ENCODE data around the gene NDRG2. TPM values are rescaled to one million over a fixed set of nuclear protein-coding genes. Genes with fewer than 3 reads are reported as not detected.

The NDRG2 gene
- total RNA-seq, 1 donor = not detected

GRCh38 chr14:21055432-21056117, 30.7 kb upstream of the NDRG2 start:
- no peak overlapping the region for H3K4me2 ChIP-seq (ENCODE audit: insufficient read depth, low read length)
- H3K27ac ChIP-seq (ENCODE audit: low read depth, low read length) = no peak overlapping the region
- H3K4me1 ChIP-seq (ENCODE audit: insufficient read depth, low read length) = peaks cover 22% of the 10 kb centered on the region
- H2AFZ ChIP-seq (ENCODE audit: low read length) = peak overlapping the region; percentile 10
- no peaks in the 10 kb centered on the region for H3K79me2 ChIP-seq (ENCODE audit: insufficient read depth, low read length)
- no peaks in the 10 kb centered on the region for H3K27me3 ChIP-seq (ENCODE audit: insufficient read depth, low read length)
- TF ChIP-seq, protein P1, sequence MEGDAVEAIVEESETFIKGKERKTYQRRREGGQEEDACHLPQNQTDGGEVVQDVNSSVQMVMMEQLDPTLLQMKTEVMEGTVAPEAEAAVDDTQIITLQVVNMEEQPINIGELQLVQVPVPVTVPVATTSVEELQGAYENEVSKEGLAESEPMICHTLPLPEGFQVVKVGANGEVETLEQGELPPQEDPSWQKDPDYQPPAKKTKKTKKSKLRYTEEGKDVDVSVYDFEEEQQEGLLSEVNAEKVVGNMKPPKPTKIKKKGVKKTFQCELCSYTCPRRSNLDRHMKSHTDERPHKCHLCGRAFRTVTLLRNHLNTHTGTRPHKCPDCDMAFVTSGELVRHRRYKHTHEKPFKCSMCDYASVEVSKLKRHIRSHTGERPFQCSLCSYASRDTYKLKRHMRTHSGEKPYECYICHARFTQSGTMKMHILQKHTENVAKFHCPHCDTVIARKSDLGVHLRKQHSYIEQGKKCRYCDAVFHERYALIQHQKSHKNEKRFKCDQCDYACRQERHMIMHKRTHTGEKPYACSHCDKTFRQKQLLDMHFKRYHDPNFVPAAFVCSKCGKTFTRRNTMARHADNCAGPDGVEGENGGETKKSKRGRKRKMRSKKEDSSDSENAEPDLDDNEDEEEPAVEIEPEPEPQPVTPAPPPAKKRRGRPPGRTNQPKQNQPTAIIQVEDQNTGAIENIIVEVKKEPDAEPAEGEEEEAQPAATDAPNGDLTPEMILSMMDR (IDR thresholded peaks at IDR 0.05; ENCODE audit: extremely low read depth, low read depth, low read length) = no peak
- DNase-seq (ENCODE audit: insufficient read length, low spot score, missing footprints) = no peak
- H3K36me3 ChIP-seq (ENCODE audit: insufficient read depth, low read length) = no peaks in the 10 kb centered on the region
- no peaks in the 10 kb centered on the region for H4K20me1 ChIP-seq (ENCODE audit: insufficient read depth, low read length)
- H3K4me3 ChIP-seq (ENCODE audit: insufficient read depth, low read length) = no peak overlapping the region
- no peaks in the 10 kb centered on the region for H3K9me3 ChIP-seq (ENCODE audit: low read depth, low read length)

DNA sequence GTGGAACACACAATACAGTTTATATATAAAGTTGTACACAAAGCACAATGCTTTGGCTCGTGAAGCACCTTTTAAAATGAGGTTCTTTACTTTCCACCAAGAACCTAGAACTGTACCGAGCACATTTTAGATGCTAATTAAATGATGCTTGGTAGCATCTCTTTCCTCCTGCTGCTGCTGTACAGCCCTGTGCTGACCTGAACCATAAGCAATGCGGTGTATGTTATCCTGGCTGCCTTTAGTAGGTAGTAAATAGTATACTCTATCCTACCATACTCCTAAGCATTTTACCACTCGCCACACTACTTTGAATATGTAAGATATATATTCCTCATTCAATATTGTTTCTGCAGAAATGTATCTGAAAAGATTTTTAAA, 29.9 kb upstream of the NDRG2 start:
- Histone ChIP-seq H3K4me1 (ENCODE audit: insufficient read depth, low read length) (peaks cover 14% of the 10 kb centered on the region), H3K4me3 (ENCODE audit: insufficient read depth, low read length) (no peak overlapping the region), H3K36me3 (ENCODE audit: insufficient read depth, low read length) (no peaks in the 10 kb centered on the region), H2AFZ (ENCODE audit: low read length) (no peak overlapping the region), H3K9me3 (ENCODE audit: low read depth, low read length) (no peaks in the 10 kb centered on the region), H3K27ac (ENCODE audit: low read depth, low read length) (no peak overlapping the region), H4K20me1 (ENCODE audit: insufficient read depth, low read length) (no peaks in the 10 kb centered on the region), H3K27me3 (ENCODE audit: insufficient read depth, low read length) (no peaks in the 10 kb centered on the region), H3K79me2 (ENCODE audit: insufficient read depth, low read length) (no peaks in the 10 kb centered on the region), H3K4me2 (ENCODE audit: insufficient read depth, low read length) (no peak overlapping the region)
- TF ChIP-seq, protein P1 (IDR thresholded peaks at IDR 0.05; ENCODE audit: extremely low read depth, low read depth, low read length) = no peak
- DNase-seq (ENCODE audit: insufficient read length, low spot score, missing footprints) = no peak

DNA sequence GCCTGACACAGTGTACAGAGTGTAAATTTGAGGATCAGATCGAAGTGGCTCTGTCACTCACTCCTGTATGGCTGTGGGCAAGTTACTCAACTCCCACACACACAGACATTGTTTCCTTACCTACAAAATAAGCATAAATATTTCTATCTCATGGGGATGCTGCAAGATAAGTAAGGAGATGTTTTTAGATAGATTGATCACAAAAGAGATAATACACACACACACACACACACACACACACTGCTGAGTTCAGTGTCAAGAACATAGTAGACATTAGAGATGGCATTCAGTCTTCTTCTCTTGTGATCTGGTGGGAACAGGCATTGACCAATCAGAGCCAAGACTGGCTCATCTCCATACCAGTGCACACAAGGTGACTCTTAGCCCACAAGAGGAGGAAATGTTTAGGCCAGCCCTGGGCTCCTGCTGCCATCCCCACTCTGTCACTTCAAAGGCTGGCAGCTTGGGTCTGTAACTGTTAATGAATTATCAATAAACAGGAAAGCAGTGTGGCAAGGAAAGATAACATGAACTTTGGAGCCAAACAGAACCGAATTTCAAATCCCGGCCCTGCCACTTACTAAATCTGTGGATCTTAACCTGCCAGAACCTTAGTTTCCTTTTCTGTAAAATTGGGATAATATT, 29.4 kb upstream of the NDRG2 start:
- TF ChIP-seq, protein P1 (IDR thresholded peaks at IDR 0.05; ENCODE audit: extremely low read depth, low read depth, low read length) = no peak
- Histone ChIP-seq H3K9me3 (ENCODE audit: low read depth, low read length) (no peaks in the 10 kb centered on the region), H3K27me3 (ENCODE audit: insufficient read depth, low read length) (no peaks in the 10 kb centered on the region), H3K4me1 (ENCODE audit: insufficient read depth, low read length) (peaks cover 17% of the 10 kb centered on the region), H3K4me2 (ENCODE audit: insufficient read depth, low read length) (no peak overlapping the region), H3K4me3 (ENCODE audit: insufficient read depth, low read length) (no peak overlapping the region), H3K27ac (ENCODE audit: low read depth, low read length) (no peak overlapping the region), H3K79me2 (ENCODE audit: insufficient read depth, low read length) (no peaks in the 10 kb centered on the region), H4K20me1 (ENCODE audit: insufficient read depth, low read length) (no peaks in the 10 kb centered on the region), H3K36me3 (ENCODE audit: insufficient read depth, low read length) (no peaks in the 10 kb centered on the region), H2AFZ (ENCODE audit: low read length) (no peak overlapping the region)
- DNase-seq (ENCODE audit: insufficient read length, low spot score, missing footprints) = no peak
